HEK293 (cell line): ENCODE measurements around the gene FRMD4A.

Experiments used
- GLI4 ChIP-seq: fragments of 450-650 bp; formaldehyde crosslinking; IDR thresholded peaks from 2 replicates; pipeline ENCODE4 v1.5.1; 2016; ENCODE audit warnings: missing biosample characterization, missing genetic modification characterization
- KLF8 ChIP-seq: fragments of 450-650 bp; formaldehyde crosslinking; IDR thresholded peaks from 2 replicates; pipeline ENCODE4 v1.5.1; 2016; ENCODE audit warnings: missing biosample characterization, missing genetic modification characterization
- OSR2 ChIP-seq: fragments of 450-650 bp; formaldehyde crosslinking; IDR thresholded peaks from 2 replicates; pipeline ENCODE4 v1.5.1; 2016; ENCODE audit warnings: missing biosample characterization, missing genetic modification characterization
- OVOL3 ChIP-seq: fragments of 450-650 bp; formaldehyde crosslinking; IDR thresholded peaks from 2 replicates; pipeline ENCODE4 v1.5.1; 2016; ENCODE audit warnings: missing biosample characterization, missing genetic modification characterization
- REPIN1 ChIP-seq: fragments of 450-650 bp; formaldehyde crosslinking; IDR thresholded peaks from 2 replicates; pipeline ENCODE4 v1.5.1; 2017; ENCODE audit warnings: missing biosample characterization, missing genetic modification characterization, low read depth
- ZBTB20 ChIP-seq: fragments of 450-650 bp; formaldehyde crosslinking; IDR thresholded peaks from 2 replicates; pipeline ENCODE4 v1.5.1; 2016; ENCODE audit warnings: missing biosample characterization, missing genetic modification characterization
- ZFHX2 ChIP-seq: fragments of 450-650 bp; formaldehyde crosslinking; conservative IDR thresholded peaks from 2 replicates; pipeline ENCODE4 v1.5.1; 2016; ENCODE audit warnings: missing biosample characterization, missing genetic modification characterization
- ZNF155 ChIP-seq: fragments of 450-650 bp; formaldehyde crosslinking; IDR thresholded peaks from 2 replicates; pipeline ENCODE4 v1.5.1; 2016; ENCODE audit warnings: missing biosample characterization, missing genetic modification characterization
- ZNF174 ChIP-seq: fragments of 450-650 bp; formaldehyde crosslinking; IDR thresholded peaks from 2 replicates; pipeline ENCODE4 v1.5.0; 2017; ENCODE audit warnings: missing biosample characterization, mild to moderate bottlenecking, missing genetic modification characterization
- ZNF175 ChIP-seq: fragments of 450-650 bp; formaldehyde crosslinking; IDR thresholded peaks from 2 replicates; pipeline ENCODE4 v1.5.1; 2016; ENCODE audit warnings: missing biosample characterization, missing genetic modification characterization
- ZNF274 ChIP-seq, 2 experiments: fragments of 200-500 bp in 1 of 2; fragments of 450-650 bp in 1 of 2; sonication (Bioruptor generic) in 1 of 2; formaldehyde crosslinking in 1 of 2; IDR thresholded peaks; 2 replicates each; pipeline versions ENCODE4 v1.5.1 to v1.6.1; 2014 to 2016; ENCODE audit warnings: borderline replicate concordance in 1 of 2, inconsistent platforms in 1 of 2, low read length in 1 of 2, missing biosample characterization in 1 of 2, missing genetic modification characterization in 1 of 2
- ZNF335 ChIP-seq: fragments of 450-650 bp; formaldehyde crosslinking; conservative IDR thresholded peaks from 2 replicates; pipeline ENCODE4 v1.5.1; 2016; ENCODE audit warnings: missing biosample characterization, missing genetic modification characterization
- ZNF350 ChIP-seq: fragments of 450-650 bp; formaldehyde crosslinking; IDR thresholded peaks from 2 replicates; pipeline ENCODE4 v1.5.0; 2017; ENCODE audit warnings: missing biosample characterization, mild to moderate bottlenecking, missing genetic modification characterization
- ZNF391 ChIP-seq: fragments of 450-650 bp; formaldehyde crosslinking; IDR thresholded peaks from 2 replicates; pipeline ENCODE4 v1.5.1; 2016; ENCODE audit warnings: low read depth, missing biosample characterization, missing genetic modification characterization, borderline replicate concordance
- ZNF624 ChIP-seq: fragments of 450-650 bp; formaldehyde crosslinking; IDR thresholded peaks from 2 replicates; pipeline ENCODE4 v1.5.1; 2017; ENCODE audit warnings: missing biosample characterization, missing genetic modification characterization
- ZNF670 ChIP-seq: fragments of 450-650 bp; formaldehyde crosslinking; IDR thresholded peaks from 2 replicates; pipeline ENCODE4 v1.5.1; 2016; ENCODE audit warnings: missing biosample characterization, missing genetic modification characterization, low read depth
- ZNF776 ChIP-seq: fragments of 450-650 bp; formaldehyde crosslinking; IDR thresholded peaks from 2 replicates; pipeline ENCODE4 v1.5.0; 2017; ENCODE audit warnings: missing biosample characterization, missing genetic modification characterization, borderline replicate concordance
- ZSCAN23 ChIP-seq: fragments of 450-650 bp; formaldehyde crosslinking; IDR thresholded peaks from 2 replicates; pipeline ENCODE4 v1.5.1; 2016; ENCODE audit warnings: missing biosample characterization, missing genetic modification characterization
- ZXDB ChIP-seq: fragments of 450-650 bp; formaldehyde crosslinking; IDR thresholded peaks from 2 replicates; pipeline ENCODE4 v1.5.1; 2016; ENCODE audit warnings: missing biosample characterization, missing genetic modification characterization
- TF ChIP-seq, protein P1 (sequence below): fragments of 450-650 bp; formaldehyde crosslinking; conservative IDR thresholded peaks from 2 replicates; pipeline ENCODE4 v1.5.1; 2016; ENCODE audit warnings: low read depth, missing biosample characterization, missing genetic modification characterization
- TF ChIP-seq, protein P2 (sequence below): fragments of 450-650 bp; formaldehyde crosslinking; IDR thresholded peaks from 2 replicates; pipeline ENCODE4 v1.5.0; 2017; ENCODE audit warnings: missing biosample characterization, missing genetic modification characterization, borderline replicate concordance
- TF ChIP-seq, protein P3 (sequence below): fragments of 450-650 bp; formaldehyde crosslinking; IDR thresholded peaks from 2 replicates; pipeline ENCODE4 v1.5.1; 2016; ENCODE audit warnings: missing biosample characterization, missing genetic modification characterization
- TF ChIP-seq, protein P4 (sequence below): fragments of 450-650 bp; formaldehyde crosslinking; IDR thresholded peaks from 2 replicates; pipeline ENCODE4 v1.5.1; 2016; ENCODE audit warnings: missing biosample characterization, missing genetic modification characterization
- TF ChIP-seq, protein P5 (sequence below): fragments of 450-650 bp; formaldehyde crosslinking; IDR thresholded peaks from 2 replicates; pipeline ENCODE4 v1.5.1; 2016; ENCODE audit warnings: missing biosample characterization, missing genetic modification characterization
- TF ChIP-seq, protein P6 (sequence below): fragments of 450-650 bp; formaldehyde crosslinking; IDR thresholded peaks from 2 replicates; pipeline ENCODE4 v1.5.1; 2017; ENCODE audit warnings: missing biosample characterization, missing genetic modification characterization

Gene FRMD4A

DNA sequence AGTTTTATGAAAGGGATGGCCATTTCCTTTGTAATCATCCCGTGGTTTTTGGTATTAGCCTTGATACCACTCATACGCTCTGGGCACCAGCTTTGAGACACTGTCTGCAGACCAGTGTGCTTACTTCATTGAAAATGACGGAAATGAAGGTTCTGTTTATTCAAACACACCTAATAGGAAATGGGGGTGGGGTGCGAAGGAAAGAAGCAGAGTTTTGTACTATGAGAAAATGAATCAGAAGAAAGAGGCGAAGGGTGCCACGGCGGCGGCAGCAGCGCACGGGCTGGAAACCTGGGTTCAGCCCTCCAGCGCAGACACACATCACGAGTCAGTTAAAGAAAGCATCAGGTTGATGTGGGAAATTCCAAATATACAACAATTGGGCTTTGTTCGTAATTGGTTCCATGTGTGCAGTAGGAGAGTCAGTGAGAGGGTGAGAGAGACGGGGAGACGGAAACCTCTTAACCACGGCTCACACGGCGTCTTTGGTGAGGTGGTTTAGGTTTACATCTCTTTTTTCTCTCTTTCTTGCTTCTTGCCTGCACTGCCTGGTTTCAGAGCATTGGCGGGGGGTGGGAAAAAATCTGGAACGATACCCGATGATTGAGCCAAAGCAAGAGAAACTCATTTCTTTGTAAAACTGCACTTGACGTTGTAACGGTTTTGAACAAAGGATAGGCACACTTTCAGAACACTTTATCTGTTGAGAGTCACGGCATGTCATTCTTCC is 321.2 kb downstream of the FRMD4A start (continued):
- TF ChIP-seq ZNF274 (IDR thresholded peaks at IDR 0.05; ENCODE audit: low read length): no peak
- TF ChIP-seq ZNF274 (tag by site-specific recombination; IDR thresholded peaks at IDR 0.05; ENCODE audit: borderline replicate concordance): no peak
- no peak for TF ChIP-seq OVOL3
- no peak for TF ChIP-seq OSR2 (tag by site-specific recombination)
- no peak for TF ChIP-seq ZNF175 (tag by site-specific recombination)
- no peak for TF ChIP-seq ZNF670 (tag by site-specific recombination)
- TF ChIP-seq ZNF391 (tag by site-specific recombination): 0 out of 2 replicates have a peak, but pooled peaks have one; percentile 16
- TF ChIP-seq, protein P1, sequence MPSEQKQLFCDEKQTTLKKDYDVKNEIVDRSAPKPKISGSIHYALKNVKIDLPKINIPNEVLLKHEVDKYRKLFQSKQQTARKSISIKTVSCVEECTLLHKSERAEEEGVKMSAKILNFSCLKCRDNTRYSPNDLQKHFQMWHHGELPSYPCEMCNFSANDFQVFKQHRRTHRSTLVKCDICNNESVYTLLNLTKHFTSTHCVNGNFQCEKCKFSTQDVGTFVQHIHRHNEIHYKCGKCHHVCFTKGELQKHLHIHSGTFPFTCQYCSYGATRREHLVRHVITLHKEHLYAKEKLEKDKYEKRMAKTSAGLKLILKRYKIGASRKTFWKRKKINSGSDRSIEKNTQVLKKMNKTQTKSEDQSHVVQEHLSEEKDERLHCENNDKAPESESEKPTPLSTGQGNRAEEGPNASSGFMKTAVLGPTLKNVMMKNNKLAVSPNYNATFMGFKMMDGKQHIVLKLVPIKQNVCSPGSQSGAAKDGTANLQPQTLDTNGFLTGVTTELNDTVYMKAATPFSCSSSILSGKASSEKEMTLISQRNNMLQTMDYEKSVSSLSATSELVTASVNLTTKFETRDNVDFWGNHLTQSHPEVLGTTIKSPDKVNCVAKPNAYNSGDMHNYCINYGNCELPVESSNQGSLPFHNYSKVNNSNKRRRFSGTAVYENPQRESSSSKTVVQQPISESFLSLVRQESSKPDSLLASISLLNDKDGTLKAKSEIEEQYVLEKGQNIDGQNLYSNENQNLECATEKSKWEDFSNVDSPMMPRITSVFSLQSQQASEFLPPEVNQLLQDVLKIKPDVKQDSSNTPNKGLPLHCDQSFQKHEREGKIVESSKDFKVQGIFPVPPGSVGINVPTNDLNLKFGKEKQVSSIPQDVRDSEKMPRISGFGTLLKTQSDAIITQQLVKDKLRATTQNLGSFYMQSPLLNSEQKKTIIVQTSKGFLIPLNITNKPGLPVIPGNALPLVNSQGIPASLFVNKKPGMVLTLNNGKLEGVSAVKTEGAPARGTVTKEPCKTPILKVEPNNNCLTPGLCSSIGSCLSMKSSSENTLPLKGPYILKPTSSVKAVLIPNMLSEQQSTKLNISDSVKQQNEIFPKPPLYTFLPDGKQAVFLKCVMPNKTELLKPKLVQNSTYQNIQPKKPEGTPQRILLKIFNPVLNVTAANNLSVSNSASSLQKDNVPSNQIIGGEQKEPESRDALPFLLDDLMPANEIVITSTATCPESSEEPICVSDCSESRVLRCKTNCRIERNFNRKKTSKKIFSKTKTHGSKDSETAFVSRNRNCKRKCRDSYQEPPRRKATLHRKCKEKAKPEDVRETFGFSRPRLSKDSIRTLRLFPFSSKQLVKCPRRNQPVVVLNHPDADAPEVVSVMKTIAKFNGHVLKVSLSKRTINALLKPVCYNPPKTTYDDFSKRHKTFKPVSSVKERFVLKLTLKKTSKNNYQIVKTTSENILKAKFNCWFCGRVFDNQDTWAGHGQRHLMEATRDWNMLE (tag by site-specific recombination): no peak
- TF ChIP-seq ZNF776: no peak
- TF ChIP-seq, protein P2, sequence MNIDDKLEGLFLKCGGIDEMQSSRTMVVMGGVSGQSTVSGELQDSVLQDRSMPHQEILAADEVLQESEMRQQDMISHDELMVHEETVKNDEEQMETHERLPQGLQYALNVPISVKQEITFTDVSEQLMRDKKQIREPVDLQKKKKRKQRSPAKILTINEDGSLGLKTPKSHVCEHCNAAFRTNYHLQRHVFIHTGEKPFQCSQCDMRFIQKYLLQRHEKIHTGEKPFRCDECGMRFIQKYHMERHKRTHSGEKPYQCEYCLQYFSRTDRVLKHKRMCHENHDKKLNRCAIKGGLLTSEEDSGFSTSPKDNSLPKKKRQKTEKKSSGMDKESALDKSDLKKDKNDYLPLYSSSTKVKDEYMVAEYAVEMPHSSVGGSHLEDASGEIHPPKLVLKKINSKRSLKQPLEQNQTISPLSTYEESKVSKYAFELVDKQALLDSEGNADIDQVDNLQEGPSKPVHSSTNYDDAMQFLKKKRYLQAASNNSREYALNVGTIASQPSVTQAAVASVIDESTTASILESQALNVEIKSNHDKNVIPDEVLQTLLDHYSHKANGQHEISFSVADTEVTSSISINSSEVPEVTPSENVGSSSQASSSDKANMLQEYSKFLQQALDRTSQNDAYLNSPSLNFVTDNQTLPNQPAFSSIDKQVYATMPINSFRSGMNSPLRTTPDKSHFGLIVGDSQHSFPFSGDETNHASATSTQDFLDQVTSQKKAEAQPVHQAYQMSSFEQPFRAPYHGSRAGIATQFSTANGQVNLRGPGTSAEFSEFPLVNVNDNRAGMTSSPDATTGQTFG: no peak
- peak; percentile 38 for TF ChIP-seq ZXDB
- TF ChIP-seq REPIN1 (tag by site-specific recombination): no peak
- TF ChIP-seq, protein P3, sequence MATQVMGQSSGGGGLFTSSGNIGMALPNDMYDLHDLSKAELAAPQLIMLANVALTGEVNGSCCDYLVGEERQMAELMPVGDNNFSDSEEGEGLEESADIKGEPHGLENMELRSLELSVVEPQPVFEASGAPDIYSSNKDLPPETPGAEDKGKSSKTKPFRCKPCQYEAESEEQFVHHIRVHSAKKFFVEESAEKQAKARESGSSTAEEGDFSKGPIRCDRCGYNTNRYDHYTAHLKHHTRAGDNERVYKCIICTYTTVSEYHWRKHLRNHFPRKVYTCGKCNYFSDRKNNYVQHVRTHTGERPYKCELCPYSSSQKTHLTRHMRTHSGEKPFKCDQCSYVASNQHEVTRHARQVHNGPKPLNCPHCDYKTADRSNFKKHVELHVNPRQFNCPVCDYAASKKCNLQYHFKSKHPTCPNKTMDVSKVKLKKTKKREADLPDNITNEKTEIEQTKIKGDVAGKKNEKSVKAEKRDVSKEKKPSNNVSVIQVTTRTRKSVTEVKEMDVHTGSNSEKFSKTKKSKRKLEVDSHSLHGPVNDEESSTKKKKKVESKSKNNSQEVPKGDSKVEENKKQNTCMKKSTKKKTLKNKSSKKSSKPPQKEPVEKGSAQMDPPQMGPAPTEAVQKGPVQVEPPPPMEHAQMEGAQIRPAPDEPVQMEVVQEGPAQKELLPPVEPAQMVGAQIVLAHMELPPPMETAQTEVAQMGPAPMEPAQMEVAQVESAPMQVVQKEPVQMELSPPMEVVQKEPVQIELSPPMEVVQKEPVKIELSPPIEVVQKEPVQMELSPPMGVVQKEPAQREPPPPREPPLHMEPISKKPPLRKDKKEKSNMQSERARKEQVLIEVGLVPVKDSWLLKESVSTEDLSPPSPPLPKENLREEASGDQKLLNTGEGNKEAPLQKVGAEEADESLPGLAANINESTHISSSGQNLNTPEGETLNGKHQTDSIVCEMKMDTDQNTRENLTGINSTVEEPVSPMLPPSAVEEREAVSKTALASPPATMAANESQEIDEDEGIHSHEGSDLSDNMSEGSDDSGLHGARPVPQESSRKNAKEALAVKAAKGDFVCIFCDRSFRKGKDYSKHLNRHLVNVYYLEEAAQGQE (tag by site-specific recombination): no peak
- 0 out of 2 replicates have a peak, but pooled peaks have one; percentile 21 for TF ChIP-seq KLF8 (tag by site-specific recombination)
- no peak for TF ChIP-seq ZSCAN23 (tag by site-specific recombination)
- TF ChIP-seq ZNF350 (tag by site-specific recombination): no peak
- TF ChIP-seq, protein P4, sequence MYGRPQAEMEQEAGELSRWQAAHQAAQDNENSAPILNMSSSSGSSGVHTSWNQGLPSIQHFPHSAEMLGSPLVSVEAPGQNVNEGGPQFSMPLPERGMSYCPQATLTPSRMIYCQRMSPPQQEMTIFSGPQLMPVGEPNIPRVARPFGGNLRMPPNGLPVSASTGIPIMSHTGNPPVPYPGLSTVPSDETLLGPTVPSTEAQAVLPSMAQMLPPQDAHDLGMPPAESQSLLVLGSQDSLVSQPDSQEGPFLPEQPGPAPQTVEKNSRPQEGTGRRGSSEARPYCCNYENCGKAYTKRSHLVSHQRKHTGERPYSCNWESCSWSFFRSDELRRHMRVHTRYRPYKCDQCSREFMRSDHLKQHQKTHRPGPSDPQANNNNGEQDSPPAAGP (tag by site-specific recombination): no peak
- no peak for TF ChIP-seq ZFHX2
- TF ChIP-seq GLI4 (tag by site-specific recombination): no peak
- TF ChIP-seq ZNF335 (tag by site-specific recombination): peak; percentile 80
- TF ChIP-seq ZNF155 (tag by site-specific recombination): no peak
- TF ChIP-seq ZBTB20 (tag by site-specific recombination): no peak
- TF ChIP-seq, protein P5, sequence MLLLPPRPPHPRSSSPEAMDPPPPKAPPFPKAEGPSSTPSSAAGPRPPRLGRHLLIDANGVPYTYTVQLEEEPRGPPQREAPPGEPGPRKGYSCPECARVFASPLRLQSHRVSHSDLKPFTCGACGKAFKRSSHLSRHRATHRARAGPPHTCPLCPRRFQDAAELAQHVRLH (tag by site-specific recombination): 0 out of 2 replicates have a peak, but pooled peaks have one; percentile 6
- TF ChIP-seq ZNF624 (tag by site-specific recombination): no peak
- TF ChIP-seq, protein P6, sequence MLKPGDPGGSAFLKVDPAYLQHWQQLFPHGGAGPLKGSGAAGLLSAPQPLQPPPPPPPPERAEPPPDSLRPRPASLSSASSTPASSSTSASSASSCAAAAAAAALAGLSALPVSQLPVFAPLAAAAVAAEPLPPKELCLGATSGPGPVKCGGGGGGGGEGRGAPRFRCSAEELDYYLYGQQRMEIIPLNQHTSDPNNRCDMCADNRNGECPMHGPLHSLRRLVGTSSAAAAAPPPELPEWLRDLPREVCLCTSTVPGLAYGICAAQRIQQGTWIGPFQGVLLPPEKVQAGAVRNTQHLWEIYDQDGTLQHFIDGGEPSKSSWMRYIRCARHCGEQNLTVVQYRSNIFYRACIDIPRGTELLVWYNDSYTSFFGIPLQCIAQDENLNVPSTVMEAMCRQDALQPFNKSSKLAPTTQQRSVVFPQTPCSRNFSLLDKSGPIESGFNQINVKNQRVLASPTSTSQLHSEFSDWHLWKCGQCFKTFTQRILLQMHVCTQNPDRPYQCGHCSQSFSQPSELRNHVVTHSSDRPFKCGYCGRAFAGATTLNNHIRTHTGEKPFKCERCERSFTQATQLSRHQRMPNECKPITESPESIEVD (tag by site-specific recombination): peak; percentile 57; the same call in 1 of the 2 replicates
- TF ChIP-seq ZNF174 (tag by site-specific recombination): no peak
